Endodermal cell (in vitro differentiated cells): ENCODE measurements around the gene AP1G2. TPM values are rescaled to one million over a fixed set of nuclear protein-coding genes. Genes with fewer than 3 reads are reported as not detected.

Experiments used
- DNase-seq: peaks from one replicate; pipeline ENCODE4 v3.0.0-alpha.2; 2017
- H3K27ac ChIP-seq: 2 replicates; pipeline ENCODE4 v1.5.1; 2013; ENCODE audit warnings: mild to moderate bottlenecking, low read depth, low read length, moderate library complexity
- H3K27me3 ChIP-seq: 2 replicates; pipeline ENCODE4 v1.6.1; 2013; ENCODE audit warnings: mild to moderate bottlenecking, low read length, moderate library complexity; ENCODE audit not compliant: insufficient read depth, control insufficient read depth, poor library complexity, severe bottlenecking
- H3K36me3 ChIP-seq: 2 replicates; pipeline ENCODE4 v1.7.0; 2013; ENCODE audit warnings: mild to moderate bottlenecking, low read length, moderate library complexity; ENCODE audit not compliant: control insufficient read depth, insufficient read depth
- H3K4me1 ChIP-seq: one replicate; pipeline ENCODE4 v1.7.0; 2013; ENCODE audit warnings: low read length; ENCODE audit not compliant: control insufficient read depth, insufficient read depth
- H3K4me3 ChIP-seq: 2 replicates; pipeline ENCODE4 v1.5.1; 2013; ENCODE audit warnings: mild to moderate bottlenecking, low read length, moderate library complexity
- H3K9ac ChIP-seq: 2 replicates; pipeline ENCODE4 v1.6.1; 2013; ENCODE audit warnings: mild to moderate bottlenecking, low read length, moderate library complexity; ENCODE audit not compliant: poor library complexity, severe bottlenecking; ENCODE audit errors: extremely low read depth
- H3K9me3 ChIP-seq: 2 replicates; pipeline ENCODE4 v1.6.1; 2013; ENCODE audit warnings: mild to moderate bottlenecking, low read length, moderate library complexity; ENCODE audit not compliant: control insufficient read depth
- H3K27ac Mint-ChIP-seq: 2 replicates; pipeline ENCODE4 v1.8.0; 2020; ENCODE audit warnings: mixed read lengths
- H3K27me3 Mint-ChIP-seq: 2 replicates; pipeline ENCODE4 v1.8.0; 2021; ENCODE audit warnings: mild to moderate bottlenecking, mixed read lengths; ENCODE audit not compliant: insufficient read depth
- H3K36me3 Mint-ChIP-seq: 2 replicates; pipeline ENCODE4 v1.8.0; 2020; ENCODE audit warnings: low read depth, mixed read lengths
- H3K4me1 Mint-ChIP-seq: 2 replicates; pipeline ENCODE4 v1.8.0; 2020; ENCODE audit warnings: mixed read lengths
- H3K4me3 Mint-ChIP-seq: 2 replicates; pipeline ENCODE4 v1.8.0; 2020; ENCODE audit warnings: mild to moderate bottlenecking, moderate library complexity, mixed read lengths
- H3K9me3 Mint-ChIP-seq: 2 replicates; pipeline ENCODE4 v1.8.0; 2020; ENCODE audit warnings: mild to moderate bottlenecking, mixed read lengths
- CTCF ChIP-seq: fragments of 200-600 bp; sonication (generic); conservative IDR thresholded peaks from 2 replicates; pipeline ENCODE4 v1.5.0; 2021; ENCODE audit warnings: antibody characterized with exemption, mild to moderate bottlenecking
- WGBS, 2 experiments: methylation state at CpG; one replicate each; pipeline versions ENCODE4 v1.1.5 to v1.1.7; 2013; ENCODE audit warnings: missing lambda C conversion rate in 2 of 2, mixed read lengths in 1 of 2; ENCODE audit not compliant: insufficient coverage in 1 of 2, insufficient read length in 1 of 2; 5-methylcytosine and 5-hydroxymethylcytosine counted together
- total RNA-seq, 2 donors: library from RNA; stranded (reverse); fragmentation: NEBNext Ultra II Directional in 1 of 2; extraction: Animal tissue kit (Norgen Biotek cat#: 25700) in 1 of 2; gene quantifications; 2 replicates in 1 of 2; 3 replicates in 1 of 2; pipeline ENCODE4 v1.2.1, GENCODE V29; 2021

The AP1G2 gene
- total RNA-seq, 2 donors from 2014 or later = 203 to 209 TPM

GRCh38 chr14:23568021-23568599, 519 bp upstream of the AP1G2 start:
- H3K27ac ChIP-seq = no peak overlapping the region
- H3K4me1 Mint-ChIP-seq = peaks cover 33% of the 10 kb centered on the region
- H3K27me3 Mint-ChIP-seq = peaks cover 15% of the 10 kb centered on the region
- peaks cover 11% of the 10 kb centered on the region for H3K4me1 ChIP-seq
- DNase-seq = no peak
- H3K9me3 ChIP-seq = no peaks in the 10 kb centered on the region
- TF ChIP-seq CTCF = no peak
- H3K36me3 ChIP-seq = peaks cover 30% of the 10 kb centered on the region
- peak overlapping the region; percentile 95 for H3K27ac Mint-ChIP-seq
- 82% methylated on average over 2 of the region's 2 CpGs; no CpG with 5 or more reads in 1 of the 2 experiments for WGBS, 2 experiments
- no peaks in the 10 kb centered on the region for H3K9me3 Mint-ChIP-seq
- H3K4me3 ChIP-seq = peak overlapping the region; percentile 91
- no peaks in the 10 kb centered on the region for H3K27me3 ChIP-seq
- peak overlapping the region; percentile 98 for H3K4me3 Mint-ChIP-seq
- H3K9ac ChIP-seq = no peak overlapping the region
- H3K36me3 Mint-ChIP-seq = peaks cover 27% of the 10 kb centered on the region

GRCh38 chr14:23566778-23567185, 809 bp downstream of the AP1G2 start:
- Mint-ChIP-seq H3K4me3 (peak overlapping the region; percentile 98), H3K27ac (peak overlapping the region; percentile 95), H3K4me1 (peaks cover 20% of the 10 kb centered on the region), H3K27me3 (peaks cover 3% of the 10 kb centered on the region), H3K36me3 (peaks cover 34% of the 10 kb centered on the region), H3K9me3 (no peaks in the 10 kb centered on the region)
- H3K27me3 ChIP-seq = no peaks in the 10 kb centered on the region
- 37 to 43% methylated on average over 4 to 5 of the region's 5 CpGs for WGBS, 2 experiments
- H3K27ac ChIP-seq = no peak overlapping the region
- H3K36me3 ChIP-seq = peaks cover 40% of the 10 kb centered on the region
- H3K9me3 ChIP-seq = no peaks in the 10 kb centered on the region
- DNase-seq = no peak
- peaks cover 11% of the 10 kb centered on the region for H3K4me1 ChIP-seq
- H3K9ac ChIP-seq = peak overlapping the region; percentile 57
- peak overlapping the region; percentile 91 for H3K4me3 ChIP-seq
- peak; percentile 48 for TF ChIP-seq CTCF

- Mint-ChIP-seq H3K27ac (peak overlapping the region; percentile 10), H3K4me1 (peaks cover 20% of the 10 kb centered on the region), H3K27me3 (no peaks in the 10 kb centered on the region), H3K36me3 (peaks cover 38% of the 10 kb centered on the region), H3K4me3 (peak overlapping the region; percentile 98), H3K9me3 (no peaks in the 10 kb centered on the region)
- TF ChIP-seq CTCF = no peak
- Histone ChIP-seq H3K4me1 (peaks cover 11% of the 10 kb centered on the region), H3K9me3 (no peaks in the 10 kb centered on the region), H3K9ac (no peak overlapping the region), H3K36me3 (peaks cover 46% of the 10 kb centered on the region), H3K4me3 (peak overlapping the region; percentile 91), H3K27ac (no peak overlapping the region), H3K27me3 (no peaks in the 10 kb centered on the region)
- no peak for DNase-seq
- 92 to 95% methylated on average over 8 to 10 of the region's 10 CpGs for WGBS, 2 experiments
These were observed 1.3 kb downstream of the AP1G2 start for GRCh38 chr14:23566112-23566777.
